HEK293 (cell line): ENCODE results near the gene SNRNP27.

ENCODE experiments used
- AEBP2 ChIP-seq: fragments of 450-650 bp; formaldehyde crosslinking; IDR thresholded peaks from 2 replicates; pipeline ENCODE4 v1.5.1; 2016; ENCODE audit warnings: missing biosample characterization, missing genetic modification characterization, borderline replicate concordance
- CTCF ChIP-seq: fragments of 450-650 bp; formaldehyde crosslinking; IDR thresholded peaks from 2 replicates; pipeline ENCODE4 v1.5.1; 2016; ENCODE audit warnings: missing biosample characterization, missing genetic modification characterization
- KLF10 ChIP-seq: fragments of 450-650 bp; IDR thresholded peaks from 2 replicates; pipeline ENCODE4 v1.5.1; 2018; ENCODE audit warnings: missing biosample characterization, mild to moderate bottlenecking, missing genetic modification characterization
- OSR2 ChIP-seq: fragments of 450-650 bp; formaldehyde crosslinking; IDR thresholded peaks from 2 replicates; pipeline ENCODE4 v1.5.1; 2016; ENCODE audit warnings: missing biosample characterization, missing genetic modification characterization
- PATZ1 ChIP-seq: fragments of 450-650 bp; formaldehyde crosslinking; IDR thresholded peaks from 2 replicates; pipeline ENCODE4 v1.5.1; 2016; ENCODE audit warnings: missing biosample characterization, missing genetic modification characterization
- SP7 ChIP-seq: fragments of 450-650 bp; formaldehyde crosslinking; IDR thresholded peaks from 2 replicates; pipeline ENCODE4 v1.5.1; 2016; ENCODE audit warnings: missing biosample characterization, missing genetic modification characterization
- WT1 ChIP-seq: fragments of 450-650 bp; formaldehyde crosslinking; IDR thresholded peaks from 2 replicates; pipeline ENCODE4 v1.5.1; 2016; ENCODE audit warnings: missing biosample characterization, missing genetic modification characterization
- YY2 ChIP-seq: fragments of 450-650 bp; formaldehyde crosslinking; IDR thresholded peaks from 2 replicates; pipeline ENCODE4 v1.5.1; 2016; ENCODE audit warnings: missing biosample characterization, missing genetic modification characterization
- ZBTB8A ChIP-seq: fragments of 450-650 bp; formaldehyde crosslinking; IDR thresholded peaks from 2 replicates; pipeline ENCODE4 v1.5.1; 2016; ENCODE audit warnings: missing biosample characterization, missing genetic modification characterization
- ZNF114 ChIP-seq: fragments of 450-650 bp; formaldehyde crosslinking; IDR thresholded peaks from 2 replicates; pipeline ENCODE4 v1.5.0; 2017; ENCODE audit warnings: missing biosample characterization, missing genetic modification characterization
- ZNF138 ChIP-seq: fragments of 450-650 bp; formaldehyde crosslinking; IDR thresholded peaks from 2 replicates; pipeline ENCODE4 v1.5.1; 2016; ENCODE audit warnings: missing biosample characterization, missing genetic modification characterization, borderline replicate concordance
- ZNF148 ChIP-seq: fragments of 450-650 bp; formaldehyde crosslinking; IDR thresholded peaks from 2 replicates; pipeline ENCODE4 v1.5.0; 2017; ENCODE audit warnings: missing biosample characterization, missing genetic modification characterization, borderline replicate concordance
- ZNF23 ChIP-seq: fragments of 450-650 bp; formaldehyde crosslinking; IDR thresholded peaks from 2 replicates; pipeline ENCODE4 v1.5.1; 2016; ENCODE audit warnings: missing biosample characterization, missing genetic modification characterization, borderline replicate concordance
- ZNF239 ChIP-seq: fragments of 450-650 bp; formaldehyde crosslinking; IDR thresholded peaks from 2 replicates; pipeline ENCODE4 v1.5.1; 2016; ENCODE audit warnings: missing biosample characterization, missing genetic modification characterization
- ZNF426 ChIP-seq: fragments of 450-650 bp; formaldehyde crosslinking; IDR thresholded peaks from 2 replicates; pipeline ENCODE4 v1.5.1; 2017; ENCODE audit warnings: missing biosample characterization, missing genetic modification characterization, mild to moderate bottlenecking, inconsistent platforms, moderate library complexity
- ZNF433 ChIP-seq: fragments of 450-650 bp; formaldehyde crosslinking; IDR thresholded peaks from 2 replicates; pipeline ENCODE4 v1.5.1; 2016; ENCODE audit warnings: missing biosample characterization, missing genetic modification characterization, low read depth
- ZNF488 ChIP-seq: fragments of 450-650 bp; formaldehyde crosslinking; IDR thresholded peaks from 2 replicates; pipeline ENCODE4 v1.5.1; 2016; ENCODE audit warnings: missing biosample characterization, missing genetic modification characterization
- ZNF530 ChIP-seq: fragments of 450-650 bp; formaldehyde crosslinking; IDR thresholded peaks from 2 replicates; pipeline ENCODE4 v1.5.1; 2016; ENCODE audit warnings: low read depth, missing biosample characterization, missing genetic modification characterization
- ZNF555 ChIP-seq: fragments of 450-650 bp; formaldehyde crosslinking; conservative IDR thresholded peaks from 2 replicates; pipeline ENCODE4 v1.5.1; 2017; ENCODE audit warnings: missing biosample characterization, mild to moderate bottlenecking, missing genetic modification characterization, inconsistent platforms
- ZNF558 ChIP-seq: fragments of 450-650 bp; formaldehyde crosslinking; IDR thresholded peaks from 2 replicates; pipeline ENCODE4 v1.5.1; 2016; ENCODE audit warnings: missing biosample characterization, missing genetic modification characterization
- ZNF560 ChIP-seq: fragments of 450-650 bp; formaldehyde crosslinking; IDR thresholded peaks from 2 replicates; pipeline ENCODE4 v1.5.1; 2017; ENCODE audit warnings: missing biosample characterization, missing genetic modification characterization, borderline replicate concordance
- ZNF701 ChIP-seq: fragments of 450-650 bp; formaldehyde crosslinking; IDR thresholded peaks from 2 replicates; pipeline ENCODE4 v1.5.1; 2016; ENCODE audit warnings: missing biosample characterization, missing genetic modification characterization
- ZNF704 ChIP-seq: fragments of 450-650 bp; formaldehyde crosslinking; IDR thresholded peaks from 2 replicates; pipeline ENCODE4 v1.5.1; 2016; ENCODE audit warnings: missing biosample characterization, missing genetic modification characterization
- ZNF747 ChIP-seq: fragments of 450-650 bp; formaldehyde crosslinking; IDR thresholded peaks from 2 replicates; pipeline ENCODE4 v1.5.1; 2016; ENCODE audit warnings: missing biosample characterization, missing genetic modification characterization
- ZSCAN5A ChIP-seq: fragments of 450-650 bp; formaldehyde crosslinking; IDR thresholded peaks from 2 replicates; pipeline ENCODE4 v1.5.1; 2016; ENCODE audit warnings: missing biosample characterization, missing genetic modification characterization

The SNRNP27 gene

GRCh38 chr2:69914950-69915945 lies 21.5 kb downstream of the SNRNP27 start, which contains the start of gene MXD1 (continued):
- TF ChIP-seq YY2 (tag by site-specific recombination) (0 out of 2 replicates have a peak, but pooled peaks have one; percentile 37), ZNF488 (tag by site-specific recombination) (no peak), WT1 (tag by site-specific recombination) (no peak), ZBTB8A (tag by site-specific recombination) (peak; percentile 59), ZNF560 (tag by site-specific recombination) (no peak), ZNF114 (tag by site-specific recombination) (no peak), KLF10 (tag by site-specific recombination) (0 out of 2 replicates have a peak, but pooled peaks have one; percentile 2), PATZ1 (tag by site-specific recombination) (peak; percentile 59; the same call in 1 of the 2 replicates), ZNF426 (tag by site-specific recombination) (no peak), AEBP2 (tag by site-specific recombination) (no peak), ZNF239 (tag by site-specific recombination) (no peak), ZNF530 (tag by site-specific recombination) (no peak), ZNF138 (tag by site-specific recombination) (no peak), ZSCAN5A (no peak), ZNF701 (tag by site-specific recombination) (no peak), ZNF23 (no peak), ZNF148 (tag by site-specific recombination) (no peak), ZNF747 (tag by site-specific recombination) (no peak), OSR2 (tag by site-specific recombination) (no peak), CTCF (tag by site-specific recombination) (0 out of 2 replicates have a peak, but pooled peaks have one; percentile 26), ZNF558 (tag by site-specific recombination) (no peak), ZNF433 (tag by site-specific recombination) (no peak), SP7 (tag by site-specific recombination) (no peak), ZNF555 (tag by site-specific recombination) (no peak), ZNF704 (tag by site-specific recombination) (no peak)
